ENCODE results near the gene RBM41.

Gene RBM41

DNA sequence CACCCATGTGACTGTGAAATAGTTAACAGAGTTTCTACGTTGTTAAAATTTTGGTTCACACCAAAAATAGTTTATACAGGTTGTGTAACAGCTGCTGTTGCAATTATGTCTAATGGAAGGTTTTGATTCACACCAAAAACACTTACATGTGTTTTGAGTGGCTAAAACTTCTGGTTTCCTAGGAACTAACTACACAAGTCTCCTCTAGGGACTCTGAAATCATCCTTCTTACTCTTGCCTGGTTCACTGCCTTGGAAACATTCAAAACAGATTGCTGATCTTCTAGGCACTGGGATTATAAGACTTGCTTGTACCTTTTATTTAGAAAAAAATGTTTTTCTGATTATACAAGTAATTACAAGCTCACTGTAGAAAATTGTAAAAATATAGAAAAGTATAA, 103.7 kb downstream of the RBM41 start:
- DNase-seq = no peak
